Astrocyte (in vitro differentiated cells and primary cell): ENCODE results near the gene MOB3B.

ENCODE experiments used
- CTCF ChIP-seq: IDR thresholded peaks from 2 replicates; pipeline ENCODE4 v1.5.1; 2011; ENCODE audit warnings: low read depth, mild to moderate bottlenecking, inconsistent platforms, low read length, moderate library complexity; ENCODE audit not compliant: insufficient read depth
- EZH2 ChIP-seq: IDR thresholded peaks from 2 replicates; pipeline ENCODE4 v1.6.1; 2012; ENCODE audit warnings: mild to moderate bottlenecking, low read length, inconsistent platforms; ENCODE audit not compliant: insufficient read depth

GRCh38 chr9:27503623-27504022 lies 26.0 kb downstream of the MOB3B start:
- TF ChIP-seq CTCF (no peak), EZH2 (no peak)
